Central memory CD4-positive, alpha-beta T cell (primary cell): Measurements from ENCODE around the gene TP53I3.
"Not testable (repeated sequence)": the region's sequence is repeated elsewhere in the genome, so short reads cannot be mapped to it uniquely, and the experiment has no call there.

Source experiments
- DNase-seq: peaks from one replicate; pipeline ENCODE4 v3.0.0; 2022

TP53I3 gene

DNA sequence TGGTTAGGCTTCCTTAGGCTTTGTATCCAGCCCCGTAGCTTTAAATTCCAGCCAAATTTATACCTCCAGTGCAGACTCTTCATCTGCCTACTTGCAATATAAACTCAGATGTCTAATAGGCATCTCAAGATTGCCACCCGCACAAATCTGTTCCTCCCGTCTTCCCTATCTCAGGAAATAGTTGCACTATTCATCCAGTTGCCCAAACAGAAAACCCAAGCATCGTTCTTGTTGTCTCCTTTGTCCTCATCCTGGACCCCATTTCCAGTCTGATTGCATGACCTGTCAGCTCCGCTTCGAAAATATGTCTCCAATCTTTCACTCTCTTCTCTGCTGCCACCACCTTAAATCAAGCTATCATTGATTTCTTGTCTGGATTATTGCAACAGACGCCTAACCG is 32.8 kb downstream of the TP53I3 start:
- DNase-seq: no peak

DNA sequence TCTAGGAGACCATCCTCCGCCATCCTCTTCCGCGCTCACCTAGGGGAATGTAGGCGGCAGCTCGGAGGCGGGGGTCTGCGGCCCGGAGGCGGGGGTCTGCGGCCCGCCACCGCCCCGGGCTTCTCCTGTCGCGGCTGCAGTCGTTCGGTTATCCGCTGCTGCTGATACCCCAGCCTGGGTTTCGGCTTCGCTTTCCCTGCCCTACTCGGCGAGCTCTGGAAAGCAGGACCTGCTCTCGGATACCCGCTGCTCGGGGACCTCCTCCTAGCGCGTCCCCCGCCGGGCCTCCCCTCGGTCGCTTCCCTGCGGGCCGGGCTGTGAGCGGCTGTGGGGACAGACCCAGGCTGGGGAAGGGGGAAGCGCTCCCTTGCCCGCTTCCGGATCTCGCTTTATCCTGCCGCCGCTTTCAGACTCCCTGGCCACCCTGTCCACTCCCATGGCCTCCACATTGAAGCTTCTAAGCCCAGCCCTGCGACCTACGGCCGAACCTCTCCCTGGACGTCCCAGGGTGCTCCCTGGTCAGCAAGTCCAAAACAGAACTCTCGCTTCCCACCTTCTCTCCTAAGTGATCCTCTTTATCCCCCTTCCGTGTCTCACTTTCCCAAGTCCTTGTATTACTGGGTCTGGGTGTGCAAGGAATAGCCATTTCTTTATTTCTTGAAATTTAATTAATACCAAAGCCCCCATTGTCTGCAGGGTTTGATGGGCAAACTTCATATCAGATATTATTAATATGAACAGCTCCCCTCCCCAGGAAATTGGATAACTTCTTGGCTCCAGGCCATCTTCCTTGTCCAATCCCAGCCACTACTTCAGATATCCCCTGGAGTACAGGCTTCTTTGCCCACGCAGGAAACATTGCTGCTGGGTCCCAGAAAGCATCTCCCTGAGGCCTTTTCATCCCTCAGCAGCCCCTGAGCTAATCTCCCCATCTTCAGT is 34.3 kb downstream of the TP53I3 start:
- no peak for DNase-seq

DNA sequence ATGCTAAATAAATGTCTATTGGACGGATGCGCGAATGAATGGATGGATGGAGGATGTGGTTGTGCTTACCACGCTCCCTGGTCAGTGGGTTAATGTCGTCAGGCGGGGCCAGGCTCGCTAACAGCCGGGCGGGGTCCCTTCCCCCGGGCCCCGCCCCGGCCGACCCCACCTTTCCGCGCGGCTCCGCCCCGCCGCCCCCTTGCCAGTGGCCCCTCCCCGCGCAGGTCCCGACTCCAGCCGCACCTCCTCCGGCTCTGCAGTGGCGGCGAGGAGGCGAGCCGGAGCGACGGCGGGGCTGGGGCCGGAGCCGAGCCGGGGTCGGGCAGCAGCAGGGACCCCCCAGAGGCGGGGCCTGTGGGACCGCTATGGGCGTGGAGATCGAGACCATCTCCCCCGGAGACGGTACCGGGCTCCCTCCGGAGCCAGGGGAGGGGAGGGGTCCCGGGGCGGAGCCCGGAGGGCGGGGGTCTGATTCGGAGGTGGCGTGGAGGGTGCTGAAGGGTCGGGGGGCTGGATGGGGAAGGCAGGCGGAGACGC is 35.1 kb downstream of the TP53I3 start, which contains the start of gene FKBP1B:
TSS of gene FKBP1B (plus strand) at position 257 of the 537 bp plus-strand sequence. CDS start at position 366, 109 bp downstream.
- DNase-seq: peak; percentile 9

DNA sequence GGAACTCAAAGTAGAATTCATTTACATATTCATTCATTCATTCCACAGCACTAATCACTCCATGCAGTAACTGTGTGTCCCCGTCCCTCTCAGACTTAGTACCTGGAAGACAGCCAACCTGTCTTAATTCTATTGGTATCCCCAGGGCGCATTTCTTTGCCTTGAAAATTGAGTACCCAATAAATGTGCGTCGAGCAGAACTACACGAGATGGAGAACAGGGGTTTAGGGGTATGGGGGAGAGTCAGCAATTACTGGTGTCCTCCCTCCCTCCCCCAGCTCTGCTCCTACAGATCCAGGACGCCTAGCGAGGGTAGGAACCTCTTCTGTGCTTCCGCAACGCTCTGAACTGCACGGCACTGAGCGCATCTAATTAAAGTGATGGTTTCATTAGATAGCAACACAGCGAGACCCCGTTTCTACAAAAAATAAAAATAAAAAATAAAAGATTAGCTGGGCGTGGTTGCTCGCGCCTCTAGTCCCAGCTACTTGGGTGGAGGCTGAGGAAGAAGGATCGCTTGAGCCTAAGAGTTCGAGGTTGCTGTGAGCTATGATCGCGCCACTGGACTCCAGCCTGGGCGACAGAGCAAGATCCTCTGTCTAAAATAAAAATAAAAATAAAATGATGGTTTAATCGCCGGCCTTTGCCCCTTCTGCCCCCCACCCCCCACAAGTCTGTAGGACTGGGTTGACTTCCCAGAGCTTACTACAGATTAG is 35.7 kb downstream of the TP53I3 start:
- DNase-seq: no peak

DNA sequence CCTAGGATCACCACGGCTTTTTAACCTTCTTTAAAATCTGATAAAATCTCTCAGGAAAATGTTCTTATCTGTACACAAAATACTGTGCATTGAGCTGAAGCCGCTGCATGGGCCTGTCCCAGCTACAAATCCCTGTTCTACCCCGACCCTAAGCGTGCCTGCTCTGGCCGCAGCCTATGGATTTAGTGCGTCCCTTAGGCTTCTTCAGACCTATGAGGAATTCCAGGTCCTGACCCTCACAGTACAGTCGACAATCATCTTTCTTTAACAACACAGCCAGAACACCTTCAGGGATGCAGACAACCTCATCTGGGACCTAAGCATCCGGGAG is 37.0 kb downstream of the TP53I3 start:
- DNase-seq: no peak

DNA sequence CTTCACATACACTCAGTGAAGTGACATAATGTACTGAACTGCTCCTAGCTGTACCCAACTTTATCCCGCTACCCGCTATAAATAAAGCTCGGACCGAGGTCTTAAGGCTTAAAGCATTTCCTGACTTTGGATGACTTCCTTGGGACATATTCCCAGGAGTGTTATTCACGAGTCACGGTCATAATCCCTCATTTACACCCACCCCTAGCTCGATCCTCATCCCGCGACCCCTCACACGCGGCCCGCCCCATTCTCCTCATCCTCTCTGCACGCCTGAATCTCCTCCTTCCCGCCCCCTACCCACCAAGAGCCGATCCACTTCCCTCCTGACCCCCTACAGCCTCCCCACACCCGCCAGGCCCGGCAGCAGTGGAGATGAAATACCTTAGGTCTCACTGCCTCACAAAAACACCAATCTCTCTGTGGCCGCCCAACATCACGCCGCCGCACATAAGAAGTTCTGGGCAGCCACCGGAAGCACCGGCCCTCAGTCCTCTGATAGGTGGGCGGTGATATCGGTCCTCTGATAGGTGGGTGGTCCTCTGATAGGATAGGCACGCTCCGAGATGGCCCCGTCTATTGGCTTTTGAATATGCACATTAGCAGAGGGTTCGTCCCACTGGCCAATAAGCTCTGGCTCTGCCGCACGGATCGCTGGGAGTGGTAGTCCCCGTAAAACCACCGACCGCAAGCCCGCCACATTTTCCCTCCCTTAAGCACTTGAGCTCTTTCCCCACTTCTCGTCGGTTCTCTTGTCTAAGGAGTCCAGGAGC is 37.5 kb downstream of the TP53I3 start, which contains the start of gene WDCP:
TSS of gene WDCP (minus strand) at position 462 of the 773 bp plus-strand sequence. CDS start 7,897 bp downstream, outside the sequence.
- peak; percentile 94 for DNase-seq

DNA sequence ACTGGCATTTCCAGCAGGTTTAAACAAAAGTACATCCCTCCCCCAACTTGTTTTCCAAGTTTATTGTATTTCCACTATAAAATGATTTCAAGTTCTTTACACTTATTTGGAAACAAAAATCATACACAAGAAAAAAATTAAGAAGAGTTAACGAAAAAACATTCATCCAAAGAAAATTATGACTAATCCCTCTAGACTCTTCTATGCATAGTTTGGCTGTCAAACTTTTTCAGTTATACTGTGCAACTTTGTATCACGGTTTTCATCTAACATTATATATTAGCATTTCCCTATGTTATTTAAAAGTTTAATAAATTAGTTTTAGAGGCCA is 38.1 kb downstream of the TP53I3 start:
- DNase-seq: no peak

DNA sequence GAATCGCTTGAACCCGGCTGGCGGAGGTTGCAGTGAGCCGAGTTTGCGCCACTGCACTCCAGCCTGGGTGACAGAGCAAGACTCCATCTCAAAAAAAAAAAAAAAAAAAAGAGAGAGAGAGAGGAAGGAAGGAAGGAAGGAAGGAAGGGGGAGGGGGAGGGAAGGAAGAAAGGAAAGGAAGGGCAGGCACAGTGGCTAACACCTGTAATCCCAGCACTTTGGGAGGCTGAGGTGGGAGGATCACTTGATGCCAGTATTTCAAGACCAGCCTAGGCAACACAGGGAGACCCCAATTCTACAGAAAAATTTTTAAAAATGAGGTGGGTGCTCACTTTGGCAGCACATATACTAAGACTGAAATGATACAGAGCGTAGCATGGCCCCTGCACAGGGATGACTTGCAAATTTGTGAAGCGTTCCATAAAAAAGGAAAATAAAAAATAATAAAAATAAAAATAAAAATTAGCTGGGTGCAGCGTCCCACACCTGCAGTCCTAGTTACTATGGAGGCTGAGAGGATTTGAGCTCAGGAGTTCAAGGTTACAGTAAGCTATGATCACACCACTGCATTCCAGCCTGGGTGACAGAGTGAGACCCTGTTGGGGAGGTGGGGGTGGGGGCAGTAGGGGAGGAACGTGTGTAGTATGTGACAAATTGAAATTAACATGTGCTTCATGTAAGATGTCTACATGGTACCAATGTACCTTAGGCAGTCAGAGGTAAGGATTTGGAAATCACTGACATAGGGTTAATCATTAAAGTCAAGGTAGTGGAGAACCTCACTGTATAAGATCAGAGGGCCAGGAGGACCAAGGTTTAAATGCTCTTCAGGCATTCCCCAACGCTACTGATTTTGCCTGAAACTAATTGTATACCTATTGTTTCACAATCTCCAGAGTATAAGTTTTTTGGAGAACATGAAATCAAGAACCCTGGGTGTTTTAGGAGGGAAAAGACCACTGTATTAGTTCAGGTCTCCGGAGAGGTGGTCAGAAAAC is 38.8 kb downstream of the TP53I3 start:
- no peak for DNase-seq

DNA sequence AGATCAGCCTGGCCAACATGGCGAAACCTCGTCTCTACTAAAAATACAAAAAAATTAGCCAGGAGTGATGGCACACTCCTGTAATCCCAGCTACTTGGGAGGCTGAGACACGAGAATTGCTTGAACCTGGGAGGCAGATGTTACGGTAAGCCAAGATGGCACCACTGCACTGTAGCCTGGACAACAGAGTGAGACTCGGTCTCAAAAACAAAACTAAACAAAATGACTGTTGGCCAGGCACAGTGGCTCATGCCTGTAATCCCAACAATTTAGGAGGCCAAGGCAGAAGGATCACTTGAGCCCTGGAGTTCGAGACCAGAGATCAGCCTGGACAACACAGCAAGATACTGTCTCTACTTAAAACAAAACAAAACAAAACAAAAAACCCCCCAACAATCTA is 41.5 kb downstream of the TP53I3 start:
- DNase-seq: not testable (repeated sequence)

DNA sequence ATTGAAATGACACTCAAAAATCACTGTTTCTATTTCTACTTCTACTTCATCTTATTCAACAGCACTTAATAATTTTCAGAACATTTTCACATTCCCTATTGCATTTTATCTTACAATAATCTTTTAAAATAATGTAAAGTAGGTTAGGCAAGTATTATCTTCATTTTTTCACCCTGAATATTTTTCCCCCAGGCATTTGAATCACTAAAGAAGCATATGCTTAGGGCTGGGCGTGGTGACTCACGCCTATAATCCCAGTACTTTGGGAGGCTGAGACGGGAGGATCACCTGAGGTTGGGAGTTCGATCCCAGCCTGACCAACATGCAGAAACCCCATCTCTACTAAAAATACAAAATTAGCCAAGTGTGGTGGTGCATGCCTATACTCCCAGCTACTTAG is 44.1 kb downstream of the TP53I3 start:
- DNase-seq: no peak

DNA sequence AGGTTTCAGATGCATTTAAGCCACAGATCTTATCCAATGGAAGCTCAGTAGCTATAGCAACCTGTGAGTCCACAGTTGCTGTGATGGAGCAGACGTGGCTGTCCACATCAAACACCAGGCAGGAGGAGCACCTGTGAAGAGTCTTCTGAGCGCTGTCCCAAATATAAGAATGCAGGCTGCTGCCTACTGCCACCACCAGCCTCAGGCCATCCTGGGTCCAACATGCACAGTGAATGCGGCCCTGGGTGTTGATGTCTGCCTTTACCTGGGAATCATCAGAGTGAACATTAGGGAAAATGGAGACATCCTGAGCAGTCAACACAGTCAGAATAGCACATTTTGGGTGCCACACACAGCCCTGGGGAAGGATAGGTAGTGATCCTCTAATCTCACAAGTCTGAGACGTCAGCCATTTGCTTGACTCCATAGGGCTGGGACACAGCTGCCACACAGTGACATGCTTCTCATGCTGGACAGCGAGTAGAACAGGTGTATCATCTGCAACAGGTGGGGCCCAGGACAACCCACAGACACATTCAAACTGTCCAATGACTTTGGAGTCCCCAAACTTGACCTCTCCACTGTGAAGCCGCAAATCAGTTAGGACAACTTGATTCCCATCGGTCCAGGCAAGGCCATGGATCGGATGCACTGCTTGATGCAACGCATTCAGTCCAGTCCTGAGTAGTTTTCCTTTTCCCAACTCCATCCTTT is 45.7 kb downstream of the TP53I3 start:
- no peak for DNase-seq
